ENCODE data around the gene FUBP1. TPM values are rescaled to one million over a fixed set of nuclear protein-coding genes. Genes with fewer than 3 reads are reported as not detected.
A peak's percentile ranks its signal among the peaks of the same experiment; 100 is the strongest.
"Not testable (repeated sequence)": the region's sequence is repeated elsewhere in the genome, so short reads cannot be mapped to it uniquely, and the experiment has no call there.

The FUBP1 gene
- total RNA-seq, 4 donors from 2014 or later, result 81.8 to 176 (median 101) TPM

- Histone ChIP-seq H3K27ac (peak overlapping the region in 1 of 4 donors; percentile 15), H3K4me1 (no peaks in the 10 kb centered on the region), H3K4me3 (peak overlapping the region in 2 of 4 donors; percentile 7 to 18), H3K27me3 (no peaks in the 10 kb centered on the region), H3K9me3 (no peaks in the 10 kb centered on the region), H3K36me3 (no peaks in the 10 kb centered on the region)
- intact Hi-C loops (cut with DNase I; ENCODE audit: low total_unique reads), result no loop called here
- 37 to 57% methylated on average over 10 to 13 of the region's 13 CpGs for WGBS, 2 donors (ENCODE audit: low coverage in 1 of 2)
- DNase-seq, result no peak
- in situ Hi-C loops (cut with MboI; ENCODE audit: low pct_ligation_motif_present in 1 of 4, low pct_unique_long_range_greater_than_20kb in 1 of 4, low sequenced_read_pairs in 3 of 4), result loop anchor here in 1 of 4 donors (25.0 kb wide), 1 partner anchor 186 kb away; no protein-coding TSS in a partner anchor
- TF ChIP-seq POLR2AphosphoS5 (IDR thresholded peaks at IDR 0.05) (no peak), POLR2A (IDR thresholded peaks at IDR 0.05) (no peak), EP300 (IDR thresholded peaks at IDR 0.05; ENCODE audit: low read depth) (no peak), CTCF (IDR thresholded peaks at IDR 0.05) (no peak)
Measured at GRCh38 chr1:77926561-77927357, 52.1 kb downstream of the FUBP1 start.

GRCh38 chr1:77925956-77926355, 52.9 kb downstream of the FUBP1 start:
- intact Hi-C loops (cut with DNase I; ENCODE audit: low total_unique reads), result no loop called here
- in situ Hi-C loops (cut with MboI; ENCODE audit: low pct_ligation_motif_present in 1 of 4, low pct_unique_long_range_greater_than_20kb in 1 of 4, low sequenced_read_pairs in 3 of 4), result loop anchor here in 1 of 4 donors (25.0 kb wide), 1 partner anchor 186 kb away; no protein-coding TSS in a partner anchor
- no peak for DNase-seq
- Histone ChIP-seq H3K9me3 (no peaks in the 10 kb centered on the region), H3K27me3 (no peaks in the 10 kb centered on the region), H3K4me3 (no peak overlapping the region), H3K27ac (no peak overlapping the region), H3K4me1 (no peaks in the 10 kb centered on the region), H3K36me3 (no peaks in the 10 kb centered on the region)
- TF ChIP-seq EP300 (IDR thresholded peaks at IDR 0.05; ENCODE audit: low read depth), result no peak
- no peak for TF ChIP-seq CTCF (IDR thresholded peaks at IDR 0.05)
- 60 to 63% methylated on average over 2 of the region's 2 CpGs for WGBS, 2 donors (ENCODE audit: low coverage in 1 of 2)

- H3K9me3 ChIP-seq, result no peaks in the 10 kb centered on the region
- no peak overlapping the region for H3K27ac ChIP-seq
- H3K4me1 ChIP-seq, result no peaks in the 10 kb centered on the region
- DNase-seq, result no peak
- TF ChIP-seq CTCF (IDR thresholded peaks at IDR 0.05) (no peak), POLR2A (IDR thresholded peaks at IDR 0.05) (no peak), EP300 (IDR thresholded peaks at IDR 0.05; ENCODE audit: low read depth) (no peak), POLR2AphosphoS5 (IDR thresholded peaks at IDR 0.05) (no peak)
- H3K36me3 ChIP-seq, result no peaks in the 10 kb centered on the region
- intact Hi-C loops (cut with DNase I; ENCODE audit: low total_unique reads) (no loop called here), in situ Hi-C loops (cut with MboI; ENCODE audit: low pct_ligation_motif_present in 1 of 4, low pct_unique_long_range_greater_than_20kb in 1 of 4, low sequenced_read_pairs in 3 of 4) (loop anchor here in 1 of 4 donors (25.0 kb wide), 1 partner anchor 187 kb away; no protein-coding TSS in a partner anchor)
- no peaks in the 10 kb centered on the region for H3K27me3 ChIP-seq
- H3K4me3 ChIP-seq, result no peak overlapping the region
- WGBS, 2 donors (ENCODE audit: low coverage in 1 of 2), result 71 to 77% methylated on average over 1 of the region's 1 CpG
Measured at GRCh38 chr1:77925518-77925917, 53.4 kb downstream of the FUBP1 start.

GRCh38 chr1:77918918-77919317, 60.0 kb downstream of the FUBP1 start:
- H3K4me1 ChIP-seq; H3K27ac ChIP-seq; H3K4me3 ChIP-seq; in situ Hi-C loops (cut with MboI; ENCODE audit: low pct_ligation_motif_present in 1 of 4, low pct_unique_long_range_greater_than_20kb in 1 of 4, low sequenced_read_pairs in 3 of 4); H3K9me3 ChIP-seq; H3K36me3 ChIP-seq; H3K27me3 ChIP-seq; intact Hi-C loops (cut with DNase I; ENCODE audit: low total_unique reads); DNase-seq: not testable (repeated sequence)
- WGBS, 2 donors (ENCODE audit: low coverage in 1 of 2), result 86 to 96% methylated on average over 5 of the region's 5 CpGs

Data from transverse colon (tissue), 4 donors.